IMR-90 (cell line): ENCODE measurements around the gene TEX14. TPM values are rescaled to one million over a fixed set of nuclear protein-coding genes. Genes with fewer than 3 reads are reported as not detected.

Experiments used
- ATAC-seq: fragments of 200-7000 bp; cut with Tn5 transposase; 2 replicates; pipeline ENCODE4 v1.9.1; 2020; ENCODE audit warnings: low read depth, mild to moderate bottlenecking, moderate library complexity
- BruUV-seq: library from RNA; stranded (reverse); fragments of 400-500 nt; replicated peaks from 2 replicates; lab custom pipeline; 2021; lab: Mats Ljungman, UMichigan
- CTCF ChIA-PET: fragments of 300-600 bp; formaldehyde crosslinking; extraction: SDS; loops from one replicate; lab custom pipeline; 2021; ENCODE audit warnings: antibody characterized with exemption; lab: Yijun Ruan, JAX
- POLR2A ChIA-PET: fragments of 300-600 bp; sonication (Branson Sonifier 250); formaldehyde crosslinking; loops from one replicate; lab custom pipeline; 2022; ENCODE audit warnings: antibody characterized with exemption; ENCODE audit not compliant: unreplicated experiment; lab: Charles Lee
- DNase-seq: peaks from one replicate; pipeline ENCODE4 v3.0.0; 2013
- H2AFZ ChIP-seq: replicated peaks from 2 replicates; pipeline ENCODE3; 2013; ENCODE audit warnings: low read length, mild to moderate bottlenecking; ENCODE audit not compliant: poor library complexity
- H2AK5ac ChIP-seq: 2 replicates; pipeline ENCODE4 v1.6.1; 2013; ENCODE audit warnings: low read depth, low read length, inconsistent platforms
- H2AK9ac ChIP-seq: replicated peaks from 2 replicates; pipeline ENCODE3; 2013; ENCODE audit warnings: mild to moderate bottlenecking, low read depth, low read length, moderate library complexity; ENCODE audit not compliant: poor library complexity
- H2BK120ac ChIP-seq: 2 replicates; pipeline ENCODE4 v1.6.1; 2013; ENCODE audit warnings: low read depth, low read length, inconsistent platforms
- H2BK15ac ChIP-seq: 3 replicates; pipeline ENCODE4 v1.6.1; 2013; ENCODE audit warnings: low read depth, low read length, inconsistent platforms
- H2BK20ac ChIP-seq: 2 replicates; pipeline ENCODE4 v1.6.1; 2013; ENCODE audit warnings: low read depth, mild to moderate bottlenecking, inconsistent platforms, low read length, moderate library complexity
- H2BK5ac ChIP-seq: 2 replicates; pipeline ENCODE4 v1.6.1; 2013; ENCODE audit warnings: mild to moderate bottlenecking, low read depth, low read length, inconsistent platforms; ENCODE audit not compliant: poor library complexity, severe bottlenecking
- H3K14ac ChIP-seq: replicated peaks from 2 replicates; pipeline ENCODE4 v1.6.1; 2013; ENCODE audit warnings: low read depth, low read length, inconsistent platforms
- H3K18ac ChIP-seq: 2 replicates; pipeline ENCODE4 v1.6.1; 2013; ENCODE audit warnings: low read depth, low read length, control low read depth
- H3K23ac ChIP-seq: 2 replicates; pipeline ENCODE4 v1.6.1; 2013; ENCODE audit warnings: low read depth, low read length, inconsistent platforms
- H3K27ac ChIP-seq: 2 replicates; pipeline ENCODE4 v1.5.1; 2013; ENCODE audit warnings: mild to moderate bottlenecking, control low read depth, low read length; ENCODE audit not compliant: insufficient read depth
- H3K27me3 ChIP-seq: 2 replicates; pipeline ENCODE4 v1.6.1; 2013; ENCODE audit warnings: low read length; ENCODE audit not compliant: control insufficient read depth, insufficient read depth
- H3K36me3 ChIP-seq: 2 replicates; pipeline ENCODE4 v1.6.1; 2013; ENCODE audit warnings: low read length, mixed read lengths; ENCODE audit not compliant: control insufficient read depth, insufficient read depth
- H3K4ac ChIP-seq: 2 replicates; pipeline ENCODE4 v1.6.1; 2013; ENCODE audit warnings: low read depth, low read length, inconsistent platforms
- H3K4me1 ChIP-seq: 2 replicates; pipeline ENCODE4 v1.6.1; 2013; ENCODE audit warnings: low read length, mixed read lengths; ENCODE audit not compliant: control insufficient read depth, insufficient read depth
- H3K4me2 ChIP-seq: 2 replicates; pipeline ENCODE4 v1.6.1; 2013; ENCODE audit warnings: low read depth, mild to moderate bottlenecking, control low read depth, low read length, moderate library complexity
- H3K4me3 ChIP-seq: 2 replicates; pipeline ENCODE4 v1.5.1; 2013; ENCODE audit warnings: low read depth, mild to moderate bottlenecking, control low read depth, low read length, moderate library complexity; ENCODE audit not compliant: insufficient read depth
- H3K56ac ChIP-seq: 2 replicates; pipeline ENCODE4 v1.6.1; 2013; ENCODE audit warnings: low read length, inconsistent platforms; ENCODE audit not compliant: insufficient read depth; ENCODE audit errors: extremely low read depth
- H3K79me1 ChIP-seq, 2 experiments: 2 replicates each; pipeline ENCODE4 v1.6.1; 2013; ENCODE audit warnings: low read length in 2 of 2, inconsistent platforms in 1 of 2, low read depth in 1 of 2
- H3K9ac ChIP-seq: 2 replicates; pipeline ENCODE4 v1.6.1; 2013; ENCODE audit warnings: low read depth, low read length, control low read depth
- H3K9me1 ChIP-seq: 2 replicates; pipeline ENCODE4 v1.6.1; 2013; ENCODE audit warnings: low read length, inconsistent platforms; ENCODE audit not compliant: insufficient read depth
- H3K9me3 ChIP-seq: 2 replicates; pipeline ENCODE4 v1.6.1; 2013; ENCODE audit warnings: low read length; ENCODE audit not compliant: control insufficient read depth, insufficient read depth
- H4K20me1 ChIP-seq: 2 replicates; pipeline ENCODE4 v1.6.1; 2013; ENCODE audit warnings: low read length, inconsistent platforms; ENCODE audit not compliant: insufficient read depth
- H4K5ac ChIP-seq: 2 replicates; pipeline ENCODE4 v1.6.1; 2013; ENCODE audit warnings: mild to moderate bottlenecking, low read depth, low read length, control low read depth
- H4K8ac ChIP-seq, 2 experiments: 2 replicates each; pipeline ENCODE4 v1.6.1; 2013; ENCODE audit warnings: low read depth in 2 of 2, low read length in 2 of 2, control low read depth in 1 of 2, inconsistent platforms in 1 of 2
- H4K91ac ChIP-seq: 2 replicates; pipeline ENCODE4 v1.6.1; 2013; ENCODE audit warnings: low read depth, low read length, inconsistent platforms; ENCODE audit not compliant: insufficient read depth
- BHLHE40 ChIP-seq: fragments of 150-350 bp; IDR thresholded peaks from 2 replicates; pipeline ENCODE4 v1.6.1; 2016; ENCODE audit warnings: mild to moderate bottlenecking, low read depth, low read length
- CEBPB ChIP-seq: IDR thresholded peaks from 2 replicates; pipeline ENCODE4 v1.6.1; 2012; ENCODE audit warnings: low read depth, low read length, improper control_type of control experiment
- FOS ChIP-seq: fragments of 150-350 bp; IDR thresholded peaks from 2 replicates; pipeline ENCODE4 v1.6.1; 2016; ENCODE audit warnings: low read depth, low read length
- MXI1 ChIP-seq: IDR thresholded peaks from 2 replicates; pipeline ENCODE4 v1.6.1; 2012; ENCODE audit warnings: low read depth, mild to moderate bottlenecking, low read length, moderate library complexity, borderline replicate concordance
- WGBS, 2 experiments: methylation state at CpG; one replicate each; pipeline versions ENCODE4 v1.1.5 to v1.1.7; 2013; ENCODE audit warnings: missing lambda C conversion rate in 2 of 2; ENCODE audit not compliant: insufficient read length in 1 of 2; ENCODE audit errors: extremely low coverage in 2 of 2; 5-methylcytosine and 5-hydroxymethylcytosine counted together
- dilution Hi-C: fragments of 300-500 bp; cut with HindIII; formaldehyde crosslinking; loops from one replicate; pipeline ENCODE4 v1.14.3; 2018; ENCODE audit warnings: low sequenced_read_pairs; ENCODE audit not compliant: unreplicated experiment
- in situ Hi-C: fragments of 300-500 bp; cut with MboI; formaldehyde crosslinking; loops from 3 replicates; pipeline ENCODE4 v1.14.3; 2019; ENCODE audit warnings: low sequenced_read_pairs, inconsistent platforms, mixed read lengths
- intact Hi-C: fragments of 100-400 bp; cut with micrococcal nuclease; formaldehyde crosslinking; loops from 2 replicates; pipeline ENCODE4 v1.10.0; 2022
- polyA plus RNA-seq, 3 experiments: library from polyadenylated mRNA; depleted of rRNA; stranded (reverse); fragments of >200 nt; gene quantifications; 2 replicates each; pipeline ENCODE4 v1.2.3, GENCODE V29; 2012; ENCODE audit warnings: low replicate concordance in 1 of 3
- total RNA-seq: library from RNA; depleted of rRNA; stranded (reverse); fragments of >200 nt; gene quantifications from 2 replicates; pipeline ENCODE4 v1.2.3, GENCODE V29; 2012

TEX14 gene
- total and polyA plus RNA-seq, 2 of the 4 experiments (the other 2 are of a cell fraction), result not detected

GRCh38 chr17:58527949-58528348 lies 163.9 kb downstream of the TEX14 start:
- Histone ChIP-seq H2AFZ (peak overlapping the region; percentile 46), H3K23ac (no peak overlapping the region), H3K56ac (no peak overlapping the region), H3K36me3 (no peaks in the 10 kb centered on the region), H4K91ac (no peak overlapping the region; the same call in none of the 2 replicates), H2AK9ac (no peak overlapping the region), H3K18ac (no peak overlapping the region), H2BK120ac (no peak overlapping the region), H2BK5ac (no peak overlapping the region), H3K9me1 (peaks cover 16% of the 10 kb centered on the region), H3K79me1 (no peaks in the 10 kb centered on the region; a peak in 1 of 4 replicates), H3K4me3 (no peak overlapping the region), H2AK5ac (peak overlapping the region; percentile 54; the same call in 1 of the 2 replicates), H4K8ac (no peak overlapping the region), H4K20me1 (no peaks in the 10 kb centered on the region), H3K4me1 (peaks cover 18% of the 10 kb centered on the region), H3K14ac (no peak overlapping the region), H3K27ac (no peak overlapping the region), H2BK15ac (no peak overlapping the region), H3K4ac (no peak overlapping the region; the same call in 1 of the 2 replicates), H4K5ac (no peak overlapping the region), H3K27me3 (peaks cover 1% of the 10 kb centered on the region; the same call in 1 of the 2 replicates), H2BK20ac (no peak overlapping the region), H3K9me3 (no peaks in the 10 kb centered on the region), H3K9ac (no peak overlapping the region), H3K4me2 (no peak overlapping the region)
- in situ Hi-C loops (no loop called here), intact Hi-C loops (no loop called here), dilution Hi-C loops (no loop called here)
- 0 out of 2 replicates have a peak, but pooled peaks have one; percentile 37 for TF ChIP-seq BHLHE40
- TF ChIP-seq FOS, result no peak
- no peak for TF ChIP-seq MXI1
- TF ChIP-seq CEBPB, result no peak
- no CpG with 5 or more reads among the region's 3 CpGs for WGBS, 2 experiments
- DNase-seq (peak; percentile 46), ATAC-seq (no peak)
- CTCF ChIA-PET, result interaction anchor here (1.5 kb wide), 1 partner anchor 9 kb away, joined by 3 read pairs; no protein-coding TSS in a partner anchor
- BruUV-seq, result no TSS peak
- POLR2A ChIA-PET, result no interaction called here
